Vagina (tissue), 2 donors: Measurements from ENCODE around the gene MEIKIN. TPM values are rescaled to one million over a fixed set of nuclear protein-coding genes. Genes with fewer than 3 reads are reported as not detected.

Source experiments
- DNase-seq, 2 donors: peaks; one replicate each; pipeline ENCODE4 v3.0.0-alpha.2; 2017; ENCODE audit errors: extremely low spot score in 2 of 2
- H3K27ac ChIP-seq: fragments of 200-600 bp; sonication (generic); one replicate; pipeline ENCODE4 v1.5.1; 2019
- H3K27me3 ChIP-seq: fragments of 200-600 bp; sonication (generic); one replicate; pipeline ENCODE4 v1.5.1; 2019
- H3K36me3 ChIP-seq, 2 donors: fragments of 200-600 bp; sonication (generic); one replicate each; pipeline ENCODE4 v1.5.1; 2017 to 2019
- H3K4me1 ChIP-seq: fragments of 200-600 bp; sonication (generic); one replicate; pipeline ENCODE4 v1.5.1; 2019
- H3K4me3 ChIP-seq, 2 donors: fragments of 200-600 bp; sonication (generic); 1 replicate in 1 of 2; 2 replicates in 1 of 2; pipeline ENCODE4 v1.5.1; 2016 to 2019
- H3K9me3 ChIP-seq: fragments of 200-600 bp; sonication (generic); one replicate; pipeline ENCODE4 v1.5.1; 2019
- POLR2A ChIP-seq, 2 donors: fragments of 450-650 bp; IDR thresholded peaks; one replicate each; pipeline ENCODE4 v1.6.1; 2017; ENCODE audit warnings: antibody characterized with exemption in 2 of 2, mild to moderate bottlenecking in 2 of 2, moderate library complexity in 2 of 2
- POLR2AphosphoS5 ChIP-seq, 2 donors: sonication (generic); formaldehyde crosslinking; IDR thresholded peaks; one replicate each; pipeline ENCODE4 v1.9.0; 2017; ENCODE audit warnings: antibody characterized with exemption in 2 of 2, mild to moderate bottlenecking in 2 of 2, low read depth in 1 of 2; ENCODE audit not compliant: insufficient read depth in 1 of 2
- intact Hi-C: fragments of 100-400 bp; cut with DNase I; formaldehyde crosslinking; loops from one replicate; pipeline ENCODE4 v1.15.1; 2023
- total RNA-seq: library from RNA; depleted of rRNA; stranded (reverse); fragments of >200 nt; gene quantifications from one replicate; pipeline ENCODE4 v1.2.3, GENCODE V29; 2016
- TF ChIP-seq, protein P1 (sequence below), 3 experiments: fragments of 450-650 bp in 2 of 3; fragments of 200-600 bp in 1 of 3; sonication (generic) in 1 of 3; IDR thresholded peaks; one replicate each; pipeline ENCODE4 v1.5.1; 2017 to 2019; ENCODE audit warnings: antibody characterized with exemption in 3 of 3, mild to moderate bottlenecking in 2 of 3, moderate library complexity in 2 of 3

MEIKIN gene
- total RNA-seq, 1 donor from 2014 or later: not detected

DNA sequence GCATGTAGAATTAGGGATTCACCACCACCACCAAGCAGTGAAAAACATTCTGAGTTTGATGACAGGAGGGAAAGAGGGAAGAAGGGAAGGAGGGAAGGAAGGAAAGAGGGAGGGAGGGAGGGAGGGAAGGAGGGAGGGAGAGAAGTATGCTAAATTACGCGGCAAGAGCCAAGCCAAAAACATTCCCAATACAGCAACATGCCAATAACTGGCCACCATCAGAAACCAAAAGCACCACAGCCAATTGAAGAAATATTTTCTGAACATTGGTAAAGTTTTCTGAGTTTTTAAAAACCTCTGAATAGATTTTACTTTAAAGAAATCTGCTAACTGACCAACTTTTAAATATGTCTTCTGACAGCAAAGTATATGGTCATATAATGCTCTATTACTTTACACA, 184.7 kb downstream of the MEIKIN start:
- Histone ChIP-seq H3K9me3 (no peaks in the 10 kb centered on the region), H3K36me3 (no peaks in the 10 kb centered on the region), H3K27me3 (no peaks in the 10 kb centered on the region), H3K4me3 (no peak overlapping the region), H3K27ac (no peak overlapping the region), H3K4me1 (peaks cover 44% of the 10 kb centered on the region)
- intact Hi-C loops: no loop called here
- no peak for DNase-seq
- TF ChIP-seq POLR2A (IDR thresholded peaks at IDR 0.05) (no peak), POLR2AphosphoS5 (IDR thresholded peaks at IDR 0.05; ENCODE audit: insufficient read depth in 1 of 2, low read depth in 1 of 2) (no peak)
- TF ChIP-seq, protein P1, sequence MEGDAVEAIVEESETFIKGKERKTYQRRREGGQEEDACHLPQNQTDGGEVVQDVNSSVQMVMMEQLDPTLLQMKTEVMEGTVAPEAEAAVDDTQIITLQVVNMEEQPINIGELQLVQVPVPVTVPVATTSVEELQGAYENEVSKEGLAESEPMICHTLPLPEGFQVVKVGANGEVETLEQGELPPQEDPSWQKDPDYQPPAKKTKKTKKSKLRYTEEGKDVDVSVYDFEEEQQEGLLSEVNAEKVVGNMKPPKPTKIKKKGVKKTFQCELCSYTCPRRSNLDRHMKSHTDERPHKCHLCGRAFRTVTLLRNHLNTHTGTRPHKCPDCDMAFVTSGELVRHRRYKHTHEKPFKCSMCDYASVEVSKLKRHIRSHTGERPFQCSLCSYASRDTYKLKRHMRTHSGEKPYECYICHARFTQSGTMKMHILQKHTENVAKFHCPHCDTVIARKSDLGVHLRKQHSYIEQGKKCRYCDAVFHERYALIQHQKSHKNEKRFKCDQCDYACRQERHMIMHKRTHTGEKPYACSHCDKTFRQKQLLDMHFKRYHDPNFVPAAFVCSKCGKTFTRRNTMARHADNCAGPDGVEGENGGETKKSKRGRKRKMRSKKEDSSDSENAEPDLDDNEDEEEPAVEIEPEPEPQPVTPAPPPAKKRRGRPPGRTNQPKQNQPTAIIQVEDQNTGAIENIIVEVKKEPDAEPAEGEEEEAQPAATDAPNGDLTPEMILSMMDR (IDR thresholded peaks at IDR 0.05): no peak

DNA sequence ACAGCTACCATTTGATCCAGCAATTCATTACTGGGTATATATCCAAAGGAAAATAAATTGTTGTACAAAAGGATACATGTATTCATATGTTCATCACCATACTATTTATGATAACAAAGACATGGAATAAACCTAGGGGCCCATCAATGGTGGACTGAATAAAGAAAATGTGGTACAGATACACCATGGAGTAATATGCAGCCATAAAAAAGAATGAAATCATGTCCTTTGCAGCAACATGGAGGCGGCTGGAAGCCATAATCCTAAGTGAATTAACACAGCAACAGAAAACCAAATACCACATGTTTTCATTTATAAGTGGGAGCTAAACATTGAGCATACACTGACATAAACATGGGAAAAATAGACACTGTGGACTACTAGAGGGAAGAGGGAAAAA, 185.8 kb downstream of the MEIKIN start:
- Histone ChIP-seq H3K36me3 (no peaks in the 10 kb centered on the region), H3K4me3 (no peak overlapping the region), H3K9me3 (no peaks in the 10 kb centered on the region), H3K27ac (no peak overlapping the region), H3K27me3 (no peaks in the 10 kb centered on the region), H3K4me1 (peaks cover 38% of the 10 kb centered on the region)
- intact Hi-C loops: no loop called here
- TF ChIP-seq POLR2AphosphoS5 (IDR thresholded peaks at IDR 0.05; ENCODE audit: insufficient read depth in 1 of 2, low read depth in 1 of 2) (no peak), POLR2A (IDR thresholded peaks at IDR 0.05) (no peak)
- TF ChIP-seq, protein P1 (IDR thresholded peaks at IDR 0.05): no peak
- no peak for DNase-seq

DNA sequence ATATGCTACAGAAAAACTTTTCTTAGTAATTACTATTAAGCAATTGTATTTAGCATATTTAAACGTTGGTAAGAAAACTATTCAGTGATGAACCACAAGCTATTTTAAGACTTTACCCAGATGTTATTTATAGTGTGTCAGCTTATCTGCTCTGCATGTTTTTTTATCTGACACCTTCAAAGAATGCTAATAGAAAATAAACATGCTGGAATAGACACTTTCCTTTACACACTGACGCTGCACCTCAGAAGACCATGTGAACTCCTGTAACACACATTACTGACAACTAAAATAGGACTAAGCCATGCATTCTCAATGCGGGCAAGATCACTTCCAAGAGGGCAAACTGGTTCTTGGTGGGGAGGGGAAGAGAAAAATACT, 187.0 kb downstream of the MEIKIN start:
- H3K27ac ChIP-seq: no peak overlapping the region
- no peak for DNase-seq
- peaks cover 44% of the 10 kb centered on the region for H3K4me1 ChIP-seq
- TF ChIP-seq, protein P1 (IDR thresholded peaks at IDR 0.05): no peak
- TF ChIP-seq POLR2A (IDR thresholded peaks at IDR 0.05) (no peak), POLR2AphosphoS5 (IDR thresholded peaks at IDR 0.05; ENCODE audit: insufficient read depth in 1 of 2, low read depth in 1 of 2) (no peak)
- no peaks in the 10 kb centered on the region for H3K27me3 ChIP-seq
- no peak overlapping the region for H3K4me3 ChIP-seq
- intact Hi-C loops: no loop called here
- no peaks in the 10 kb centered on the region for H3K36me3 ChIP-seq
- no peaks in the 10 kb centered on the region for H3K9me3 ChIP-seq

DNA sequence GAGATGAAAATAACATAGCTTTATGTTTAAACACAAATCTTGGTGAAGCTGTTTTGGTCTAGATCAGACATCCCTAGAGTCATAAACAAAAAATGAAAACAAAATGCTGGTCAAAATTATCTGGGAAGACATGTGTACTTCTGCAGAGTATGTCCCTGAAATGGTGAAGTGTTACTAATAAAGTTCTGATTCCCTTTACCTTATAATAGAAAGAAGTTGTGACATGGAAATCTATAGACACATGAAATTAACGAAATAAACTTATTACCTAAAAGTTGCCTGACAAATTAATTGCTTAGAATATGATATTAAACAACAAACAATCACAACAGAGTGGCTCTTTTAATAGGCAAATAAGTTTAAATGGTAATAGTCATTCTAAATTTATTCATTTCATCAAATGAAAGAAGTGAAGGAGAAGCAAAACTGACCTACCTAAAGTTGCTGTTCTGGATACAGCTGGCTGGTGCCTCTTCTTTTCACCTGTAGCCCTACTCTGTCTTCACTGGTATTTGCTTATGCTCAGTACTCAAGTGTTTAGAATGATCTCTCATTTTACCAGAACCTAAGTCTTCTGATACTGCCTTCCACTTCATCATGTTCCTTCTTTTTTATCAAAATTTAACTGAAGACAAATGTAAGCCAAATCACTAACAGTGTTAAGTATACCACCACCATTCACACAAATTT, 187.5 kb downstream of the MEIKIN start:
- no peak overlapping the region for H3K27ac ChIP-seq
- TF ChIP-seq POLR2AphosphoS5 (IDR thresholded peaks at IDR 0.05; ENCODE audit: insufficient read depth in 1 of 2, low read depth in 1 of 2): no peak
- TF ChIP-seq POLR2A (IDR thresholded peaks at IDR 0.05): no peak
- TF ChIP-seq, protein P1 (IDR thresholded peaks at IDR 0.05): no peak
- H3K36me3 ChIP-seq: no peaks in the 10 kb centered on the region
- no peaks in the 10 kb centered on the region for H3K9me3 ChIP-seq
- H3K27me3 ChIP-seq: no peaks in the 10 kb centered on the region
- H3K4me3 ChIP-seq: no peak overlapping the region
- DNase-seq: no peak
- intact Hi-C loops: no loop called here
- H3K4me1 ChIP-seq: peaks cover 44% of the 10 kb centered on the region

Other genes starting within 250 kb of the MEIKIN start
- gene FNIP1, start 148.6 kb downstream of the MEIKIN start, total RNA-seq: 29.5 TPM
- 0.49 TPM for gene ACSL6, start 66.0 kb upstream of the MEIKIN start, total RNA-seq
- gene IL3, start 115.0 kb upstream of the MEIKIN start, total RNA-seq: not detected
- gene CSF2, start 128.1 kb upstream of the MEIKIN start, total RNA-seq: not detected